ENCODE data around the gene PLOD1.
A peak's percentile ranks its signal among the peaks of the same experiment; 100 is the strongest.

Gene PLOD1

GRCh38 chr1:11940260-11940921 is 5.9 kb downstream of the PLOD1 start:
- DNase-seq, result no peak

GRCh38 chr1:11942280-11942679 is 7.8 kb downstream of the PLOD1 start:
- DNase-seq, result no peak

GRCh38 chr1:11943619-11944018 is 9.1 kb downstream of the PLOD1 start:
- no peak for DNase-seq

- no peak for DNase-seq
Measured at GRCh38 chr1:11944358-11944931, 9.9 kb downstream of the PLOD1 start.

GRCh38 chr1:11946647-11947046 is 12.1 kb downstream of the PLOD1 start:
- no peak for DNase-seq

GRCh38 chr1:11948822-11949458 is 14.4 kb downstream of the PLOD1 start:
- peak; percentile 39 for DNase-seq

GRCh38 chr1:11951901-11952300 is 17.4 kb downstream of the PLOD1 start:
- no peak for DNase-seq

- DNase-seq, result no peak
Measured at GRCh38 chr1:11952455-11953109, 18.1 kb downstream of the PLOD1 start.

- DNase-seq, result no peak
Measured at GRCh38 chr1:11955221-11955620, 20.7 kb downstream of the PLOD1 start.

GRCh38 chr1:11957398-11957797 is 22.9 kb downstream of the PLOD1 start:
- DNase-seq, result no peak

- DNase-seq, result no peak
Measured at GRCh38 chr1:11957897-11958296, 23.4 kb downstream of the PLOD1 start.

GRCh38 chr1:11960276-11960675 is 25.8 kb downstream of the PLOD1 start:
- DNase-seq, result no peak

- DNase-seq, result no peak
Measured at GRCh38 chr1:11960715-11961114, 26.2 kb downstream of the PLOD1 start.

GRCh38 chr1:11961230-11961629 is 26.7 kb downstream of the PLOD1 start:
- DNase-seq, result no peak

- DNase-seq, result no peak
Measured at GRCh38 chr1:11963622-11964021, 29.1 kb downstream of the PLOD1 start.

GRCh38 chr1:11964656-11965055 is 30.1 kb downstream of the PLOD1 start:
- DNase-seq, result no peak

GRCh38 chr1:11967028-11967547 is 32.6 kb downstream of the PLOD1 start:
- DNase-seq, result no peak

- DNase-seq, result no peak
Measured at GRCh38 chr1:11970441-11971185, 36.1 kb downstream of the PLOD1 start.

GRCh38 chr1:11977625-11978024 is 43.1 kb downstream of the PLOD1 start:
- no peak for DNase-seq

GRCh38 chr1:11978301-11978700 is 43.8 kb downstream of the PLOD1 start:
- DNase-seq, result no peak

- no peak for DNase-seq
Measured at GRCh38 chr1:11979028-11979850, 44.7 kb downstream of the PLOD1 start.
